Cardiac fibroblast (primary cell): ENCODE data around the gene FAM221B.

Experiments used
- DNase-seq, 2 donors: peaks; one replicate each; pipeline versions ENCODE4 v3.0.0 to v3.0.0-alpha.2; 2010; ENCODE audit warnings: low read depth in 2 of 2
- H3K4me3 ChIP-seq, 2 donors: replicated peaks in 1 of 2; 1 replicate in 1 of 2; 2 replicates in 1 of 2; pipeline ENCODE4 v1.5.1; 2011; ENCODE audit warnings: low read depth in 2 of 2, low read length in 2 of 2, mild to moderate bottlenecking in 2 of 2, moderate library complexity in 1 of 2
- TF ChIP-seq, protein P1 (sequence below): IDR thresholded peaks from one replicate; pipeline ENCODE4 v1.5.1; 2011; ENCODE audit warnings: low read depth, mild to moderate bottlenecking, low read length, inconsistent platforms

Gene FAM221B

DNA sequence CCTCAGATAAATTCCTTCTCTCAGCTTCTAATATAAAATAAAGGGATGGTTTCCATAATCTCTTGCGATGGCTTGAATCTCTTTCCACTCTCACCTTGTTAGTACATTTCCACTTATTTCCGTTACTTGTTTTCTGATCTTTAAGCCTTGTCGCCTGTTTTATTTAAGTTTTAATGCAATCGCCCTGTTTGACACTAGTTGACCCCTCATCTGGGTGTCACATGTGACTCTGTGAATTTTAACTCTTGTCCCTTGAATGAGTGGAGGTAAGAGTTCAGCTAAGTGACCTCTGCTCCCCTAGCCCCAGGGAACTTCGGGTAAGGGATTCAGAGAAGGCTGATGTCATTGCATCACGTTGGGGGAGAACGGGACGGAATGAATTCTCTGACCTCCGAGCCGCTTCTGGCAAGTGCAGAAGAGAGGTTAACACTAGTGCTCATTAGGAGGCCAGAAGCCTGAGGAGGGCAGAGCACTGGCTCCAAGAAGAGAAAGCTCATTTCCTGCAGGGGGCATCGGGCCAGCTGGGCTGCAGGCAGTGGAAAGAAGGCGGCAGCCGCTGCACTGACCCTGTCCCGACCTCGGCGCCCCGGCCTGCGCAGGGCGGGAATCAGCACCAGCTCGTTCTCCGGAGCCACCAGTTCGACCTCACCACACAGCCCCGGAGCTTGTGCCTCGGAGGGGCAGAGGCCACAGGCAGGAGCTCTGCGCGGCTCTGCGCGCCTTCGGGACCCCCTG, 14.3 kb downstream of the FAM221B start:
- TF ChIP-seq, protein P1, sequence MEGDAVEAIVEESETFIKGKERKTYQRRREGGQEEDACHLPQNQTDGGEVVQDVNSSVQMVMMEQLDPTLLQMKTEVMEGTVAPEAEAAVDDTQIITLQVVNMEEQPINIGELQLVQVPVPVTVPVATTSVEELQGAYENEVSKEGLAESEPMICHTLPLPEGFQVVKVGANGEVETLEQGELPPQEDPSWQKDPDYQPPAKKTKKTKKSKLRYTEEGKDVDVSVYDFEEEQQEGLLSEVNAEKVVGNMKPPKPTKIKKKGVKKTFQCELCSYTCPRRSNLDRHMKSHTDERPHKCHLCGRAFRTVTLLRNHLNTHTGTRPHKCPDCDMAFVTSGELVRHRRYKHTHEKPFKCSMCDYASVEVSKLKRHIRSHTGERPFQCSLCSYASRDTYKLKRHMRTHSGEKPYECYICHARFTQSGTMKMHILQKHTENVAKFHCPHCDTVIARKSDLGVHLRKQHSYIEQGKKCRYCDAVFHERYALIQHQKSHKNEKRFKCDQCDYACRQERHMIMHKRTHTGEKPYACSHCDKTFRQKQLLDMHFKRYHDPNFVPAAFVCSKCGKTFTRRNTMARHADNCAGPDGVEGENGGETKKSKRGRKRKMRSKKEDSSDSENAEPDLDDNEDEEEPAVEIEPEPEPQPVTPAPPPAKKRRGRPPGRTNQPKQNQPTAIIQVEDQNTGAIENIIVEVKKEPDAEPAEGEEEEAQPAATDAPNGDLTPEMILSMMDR, result peak; percentile 43
- peak; percentile 62 to 75 for DNase-seq
- peak overlapping the region; percentile 83 to 87 for H3K4me3 ChIP-seq

GRCh38 chr9:35813434-35814105, 15.0 kb downstream of the FAM221B start:
- no peak overlapping the region for H3K4me3 ChIP-seq
- DNase-seq, result peak; percentile 28 to 54
- TF ChIP-seq, protein P1, result peak; percentile 35

GRCh38 chr9:35812025-35812602, 16.4 kb downstream of the FAM221B start, which contains the start of gene SPAG8:
Gene SPAG8, minus strand, starts transcription at chr9:35812262. Its CDS starts 115 bp downstream, at chr9:35812147.
- peak within 1 kb of the TSS; percentile 56 to 59 for H3K4me3 ChIP-seq
- peak; percentile 98 for DNase-seq
- TF ChIP-seq, protein P1, result no peak

DNA sequence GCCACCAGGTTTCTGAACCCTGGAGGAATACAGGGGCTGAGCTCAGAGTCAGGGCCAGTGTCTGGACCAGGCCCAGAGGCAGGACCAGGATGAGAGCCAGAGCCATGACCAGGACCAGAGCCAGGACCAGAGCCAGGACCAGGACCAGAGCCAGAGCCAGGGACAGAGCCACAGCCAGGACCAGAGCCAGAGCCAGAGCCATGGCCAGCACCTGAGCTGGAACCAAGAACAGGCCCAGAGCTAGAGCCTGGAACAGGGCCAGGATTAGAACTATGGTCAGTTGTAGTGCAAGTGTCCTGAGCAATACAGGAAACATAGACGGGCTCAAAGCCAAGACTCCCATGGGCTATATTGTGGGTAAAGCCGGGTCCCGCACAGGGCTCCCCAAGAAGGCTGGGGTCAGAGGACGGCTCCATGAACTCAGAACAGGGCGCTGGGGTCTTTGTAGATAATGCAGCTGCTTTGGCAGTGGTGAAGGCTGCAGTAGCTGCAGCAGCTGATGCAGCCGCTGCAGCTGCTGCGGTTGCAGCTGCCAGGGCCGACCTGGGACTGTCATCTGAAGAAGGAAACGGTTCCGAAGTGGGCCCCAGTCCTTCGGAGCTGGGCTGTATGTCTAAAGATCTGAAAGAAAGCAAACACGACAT, 17.0 kb downstream of the FAM221B start:
- H3K4me3 ChIP-seq, result peak overlapping the region; percentile 56 to 59
- peak; percentile 44 to 49 for DNase-seq
- TF ChIP-seq, protein P1, result no peak

- H3K4me3 ChIP-seq, result no peak overlapping the region
- TF ChIP-seq, protein P1, result no peak
- no peak for DNase-seq
Observed at GRCh38 chr9:35810122-35810521, 18.4 kb downstream of the FAM221B start.

GRCh38 chr9:35808433-35808832, 20.1 kb downstream of the FAM221B start:
- TF ChIP-seq, protein P1, result no peak
- H3K4me3 ChIP-seq, result no peak overlapping the region
- DNase-seq, result no peak
